ENCODE measurements around the gene ATP6V0C.

The ATP6V0C gene

DNA sequence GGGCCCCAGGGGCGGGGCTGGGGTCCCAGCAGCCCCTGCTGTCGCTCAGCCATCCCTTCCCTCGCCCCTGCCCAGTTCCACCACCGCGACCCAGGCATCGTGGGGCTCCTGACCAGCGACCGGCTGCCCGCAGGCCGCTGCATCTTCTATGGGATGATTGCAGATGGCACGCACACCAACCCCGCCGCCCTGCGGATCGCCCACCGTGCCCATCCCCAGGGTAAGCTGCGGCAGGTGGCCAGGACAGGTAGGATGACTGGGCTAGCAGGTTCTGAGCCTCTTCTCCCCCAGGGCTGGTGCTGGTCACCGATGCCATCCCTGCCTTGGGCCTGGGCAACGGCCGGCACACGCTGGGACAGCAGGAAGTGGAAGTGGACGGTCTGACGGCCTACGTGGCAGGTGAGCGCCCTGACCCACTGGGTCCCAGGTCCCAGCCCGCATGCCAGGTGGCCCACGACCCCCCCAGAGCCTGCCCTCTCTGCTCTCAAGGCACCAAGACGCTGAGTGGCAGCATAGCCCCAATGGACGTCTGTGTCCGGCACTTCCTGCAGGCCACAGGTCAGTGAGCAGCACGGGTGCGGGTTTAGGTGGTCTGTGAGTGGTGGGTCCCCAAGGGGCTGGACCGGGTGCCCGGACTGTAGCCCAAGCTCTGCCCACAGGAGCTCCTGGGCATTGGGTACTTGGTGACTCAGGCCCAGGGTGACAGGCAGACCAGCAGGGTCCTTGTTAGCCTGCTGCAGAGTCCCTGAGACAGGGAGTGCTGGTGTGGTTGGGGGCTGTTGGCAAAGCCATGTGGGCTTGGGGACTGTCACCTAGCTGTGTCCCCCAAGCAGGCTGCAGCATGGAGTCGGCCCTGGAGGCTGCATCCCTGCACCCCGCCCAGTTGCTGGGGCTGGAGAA lies 14.7 kb downstream of the ATP6V0C start:
- no peaks in the 10 kb centered on the region for H3F3A ChIP-seq (ENCODE audit: low read depth)
- H3K36me3 ChIP-seq (ENCODE audit: insufficient read depth, low read length) = no peaks in the 10 kb centered on the region
- no peak overlapping the region for H3K4me2 ChIP-seq (ENCODE audit: low read depth, low read length, poor library complexity, severe bottlenecking)
- no peaks in the 10 kb centered on the region for H3K9me2 ChIP-seq (replicated peaks; ENCODE audit: low read depth, low read length)
- H3K4me3 ChIP-seq (ENCODE audit: low read length, poor library complexity, severe bottlenecking) = no peak overlapping the region
- H4K20me1 ChIP-seq (ENCODE audit: insufficient read depth, low read length, poor library complexity, severe bottlenecking) = no peaks in the 10 kb centered on the region
- no peak overlapping the region for H2AFZ ChIP-seq (ENCODE audit: low read length)
- peaks cover 10% of the 10 kb centered on the region for H3K4me1 ChIP-seq (ENCODE audit: insufficient read depth, low read length, poor library complexity, severe bottlenecking)
- H3K9me3 ChIP-seq (ENCODE audit: insufficient read depth, low read depth, low read length) = no peaks in the 10 kb centered on the region
- H3K27me3 ChIP-seq (ENCODE audit: insufficient read depth, low read length, poor library complexity, severe bottlenecking) = no peaks in the 10 kb centered on the region
- TF ChIP-seq CTCF (conservative IDR thresholded peaks at IDR 0.05; ENCODE audit: low read length) (no peak), EZH2phosphoT487 (IDR thresholded peaks at IDR 0.05; ENCODE audit: borderline replicate concordance) (no peak)
- no peaks in the 10 kb centered on the region for H3K79me2 ChIP-seq (ENCODE audit: insufficient read depth, low read length)
- H3K9ac ChIP-seq (ENCODE audit: low read depth, low read length, poor library complexity, severe bottlenecking) = no peak overlapping the region

DNA sequence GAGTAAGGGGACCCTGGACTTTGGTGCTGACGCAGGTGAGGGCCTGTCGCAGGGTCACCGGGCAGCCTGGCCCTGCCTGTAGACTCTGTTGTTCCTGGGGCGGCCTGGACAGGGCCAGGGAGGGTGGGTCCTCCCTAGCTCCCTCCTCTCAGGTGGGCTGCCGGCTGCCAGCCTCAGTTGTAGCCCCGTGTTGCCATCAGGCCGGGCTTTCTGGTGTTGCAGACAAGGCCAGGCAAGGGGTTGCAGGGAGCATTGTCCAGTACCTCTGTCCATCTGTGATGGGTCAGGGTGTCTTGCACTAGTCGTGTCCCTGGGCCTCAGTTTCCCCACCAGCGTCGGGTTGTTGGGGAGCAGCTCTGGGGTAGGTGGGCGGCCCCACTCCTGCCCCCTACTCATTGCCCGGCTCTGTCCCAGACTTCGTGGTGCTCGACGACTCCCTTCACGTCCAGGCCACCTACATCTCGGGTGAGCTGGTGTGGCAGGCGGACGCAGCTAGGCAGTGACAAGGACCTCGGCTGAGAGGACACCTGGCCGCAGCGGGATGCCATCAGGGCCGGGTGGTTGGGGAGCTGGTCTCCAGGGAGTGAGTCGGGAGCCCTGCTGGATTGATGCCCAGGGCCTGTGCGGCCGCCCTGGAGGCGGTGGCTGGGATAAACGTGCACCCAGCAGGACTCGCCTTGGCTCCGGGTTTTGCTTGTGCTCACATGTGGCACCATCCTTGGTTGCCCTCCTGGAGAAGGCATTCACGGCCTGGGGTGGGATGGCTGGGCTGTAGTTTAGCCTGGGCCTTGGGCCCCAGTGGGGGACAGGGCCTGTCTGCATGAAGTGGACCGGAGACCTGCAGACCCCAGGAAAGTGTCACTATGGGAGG lies 15.5 kb downstream of the ATP6V0C start:
- Histone ChIP-seq H3K4me1 (ENCODE audit: insufficient read depth, low read length, poor library complexity, severe bottlenecking) (peaks cover 10% of the 10 kb centered on the region), H3K27me3 (ENCODE audit: insufficient read depth, low read length, poor library complexity, severe bottlenecking) (no peaks in the 10 kb centered on the region), H2AFZ (ENCODE audit: low read length) (no peak overlapping the region), H3K79me2 (ENCODE audit: insufficient read depth, low read length) (no peaks in the 10 kb centered on the region), H3K4me3 (ENCODE audit: low read length, poor library complexity, severe bottlenecking) (no peak overlapping the region), H3K4me2 (ENCODE audit: low read depth, low read length, poor library complexity, severe bottlenecking) (no peak overlapping the region), H3F3A (ENCODE audit: low read depth) (no peaks in the 10 kb centered on the region), H4K20me1 (ENCODE audit: insufficient read depth, low read length, poor library complexity, severe bottlenecking) (no peaks in the 10 kb centered on the region), H3K9me3 (ENCODE audit: insufficient read depth, low read depth, low read length) (no peaks in the 10 kb centered on the region), H3K36me3 (ENCODE audit: insufficient read depth, low read length) (no peaks in the 10 kb centered on the region), H3K9me2 (replicated peaks; ENCODE audit: low read depth, low read length) (no peaks in the 10 kb centered on the region), H3K9ac (ENCODE audit: low read depth, low read length, poor library complexity, severe bottlenecking) (no peak overlapping the region)
- TF ChIP-seq CTCF (conservative IDR thresholded peaks at IDR 0.05; ENCODE audit: low read length) = no peak
- no peak for TF ChIP-seq EZH2phosphoT487 (IDR thresholded peaks at IDR 0.05; ENCODE audit: borderline replicate concordance)

- Histone ChIP-seq H3K36me3 (ENCODE audit: insufficient read depth, low read length) (no peaks in the 10 kb centered on the region), H3K27me3 (ENCODE audit: insufficient read depth, low read length, poor library complexity, severe bottlenecking) (no peaks in the 10 kb centered on the region), H3K79me2 (ENCODE audit: insufficient read depth, low read length) (no peaks in the 10 kb centered on the region), H4K20me1 (ENCODE audit: insufficient read depth, low read length, poor library complexity, severe bottlenecking) (no peaks in the 10 kb centered on the region), H3K9me3 (ENCODE audit: insufficient read depth, low read depth, low read length) (no peaks in the 10 kb centered on the region), H2AFZ (ENCODE audit: low read length) (no peak overlapping the region), H3K4me1 (ENCODE audit: insufficient read depth, low read length, poor library complexity, severe bottlenecking) (peaks cover 10% of the 10 kb centered on the region), H3K4me3 (ENCODE audit: low read length, poor library complexity, severe bottlenecking) (no peak overlapping the region), H3F3A (ENCODE audit: low read depth) (no peaks in the 10 kb centered on the region), H3K9me2 (replicated peaks; ENCODE audit: low read depth, low read length) (no peaks in the 10 kb centered on the region), H3K9ac (ENCODE audit: low read depth, low read length, poor library complexity, severe bottlenecking) (no peak overlapping the region), H3K4me2 (ENCODE audit: low read depth, low read length, poor library complexity, severe bottlenecking) (no peak overlapping the region)
- TF ChIP-seq EZH2phosphoT487 (IDR thresholded peaks at IDR 0.05; ENCODE audit: borderline replicate concordance) = no peak
- no peak for TF ChIP-seq CTCF (conservative IDR thresholded peaks at IDR 0.05; ENCODE audit: low read length)
These were observed 16.3 kb downstream of the ATP6V0C start for GRCh38 chr16:2529961-2530628.
